ENCODE data around the gene AGMO.

AGMO gene

GRCh38 chr7:15561835-15562234, at the start of gene AGMO:
Gene AGMO, minus strand, starts transcription at chr7:15562015.
- Histone ChIP-seq H3K4me3 (IDR thresholded peaks at IDR 0.05; ENCODE audit: insufficient read depth, low read depth, low read length) (no peak within 1 kb of the TSS), H4K20me1 (ENCODE audit: insufficient read depth) (no peaks in the 10 kb centered on the region), H3K4me2 (no peak within 1 kb of the TSS), H3K27me3 (ENCODE audit: insufficient read depth, low read depth) (no peaks in the 10 kb centered on the region), H3K36me3 (ENCODE audit: insufficient read depth) (no peaks in the 10 kb centered on the region), H3K79me2 (ENCODE audit: insufficient read depth, low read depth) (no peaks in the 10 kb centered on the region), H2AFZ (ENCODE audit: low read depth) (no peak within 1 kb of the TSS), H3K9ac (no peak within 1 kb of the TSS), H3K4me1 (ENCODE audit: low read depth, poor library complexity, severe bottlenecking) (no peaks in the 10 kb centered on the region), H3K27ac (no peak within 1 kb of the TSS)
- TF ChIP-seq CTCF (conservative IDR thresholded peaks at IDR 0.05; ENCODE audit: low read depth, low read length), result no peak

GRCh38 chr7:15610503-15610902, 48.7 kb upstream of the AGMO start:
- Histone ChIP-seq H3K9ac (no peak overlapping the region), H3K27me3 (ENCODE audit: insufficient read depth, low read depth) (no peaks in the 10 kb centered on the region), H3K36me3 (ENCODE audit: insufficient read depth) (no peaks in the 10 kb centered on the region), H3K79me2 (ENCODE audit: insufficient read depth, low read depth) (no peaks in the 10 kb centered on the region), H3K27ac (no peak overlapping the region), H4K20me1 (ENCODE audit: insufficient read depth) (no peaks in the 10 kb centered on the region), H3K4me1 (ENCODE audit: low read depth, poor library complexity, severe bottlenecking) (no peaks in the 10 kb centered on the region), H3K4me3 (IDR thresholded peaks at IDR 0.05; ENCODE audit: insufficient read depth, low read depth, low read length) (no peak overlapping the region), H3K4me2 (no peak overlapping the region), H2AFZ (ENCODE audit: low read depth) (no peak overlapping the region)
- no peak for TF ChIP-seq CTCF (conservative IDR thresholded peaks at IDR 0.05; ENCODE audit: low read depth, low read length)

- no peaks in the 10 kb centered on the region for H4K20me1 ChIP-seq (ENCODE audit: insufficient read depth)
- no peak overlapping the region for H3K27ac ChIP-seq
- H3K9ac ChIP-seq, result no peak overlapping the region
- H3K27me3 ChIP-seq (ENCODE audit: insufficient read depth, low read depth), result no peaks in the 10 kb centered on the region
- TF ChIP-seq CTCF (conservative IDR thresholded peaks at IDR 0.05; ENCODE audit: low read depth, low read length), result no peak
- no peaks in the 10 kb centered on the region for H3K79me2 ChIP-seq (ENCODE audit: insufficient read depth, low read depth)
- H3K4me2 ChIP-seq, result no peak overlapping the region
- no peaks in the 10 kb centered on the region for H3K4me1 ChIP-seq (ENCODE audit: low read depth, poor library complexity, severe bottlenecking)
- H3K4me3 ChIP-seq (IDR thresholded peaks at IDR 0.05; ENCODE audit: insufficient read depth, low read depth, low read length), result no peak overlapping the region
- H2AFZ ChIP-seq (ENCODE audit: low read depth), result no peak overlapping the region
- no peaks in the 10 kb centered on the region for H3K36me3 ChIP-seq (ENCODE audit: insufficient read depth)
Measured at GRCh38 chr7:15609287-15609686, 47.5 kb upstream of the AGMO start.

- H3K79me2 ChIP-seq (ENCODE audit: insufficient read depth, low read depth), result no peaks in the 10 kb centered on the region
- TF ChIP-seq CTCF (conservative IDR thresholded peaks at IDR 0.05; ENCODE audit: low read depth, low read length), result no peak
- H3K27me3 ChIP-seq (ENCODE audit: insufficient read depth, low read depth), result no peaks in the 10 kb centered on the region
- no peaks in the 10 kb centered on the region for H4K20me1 ChIP-seq (ENCODE audit: insufficient read depth)
- H3K4me2 ChIP-seq, result no peak overlapping the region
- H3K4me1 ChIP-seq (ENCODE audit: low read depth, poor library complexity, severe bottlenecking), result no peaks in the 10 kb centered on the region
- no peak overlapping the region for H3K9ac ChIP-seq
- H3K36me3 ChIP-seq (ENCODE audit: insufficient read depth), result no peaks in the 10 kb centered on the region
- H3K27ac ChIP-seq, result no peak overlapping the region
- H3K4me3 ChIP-seq (IDR thresholded peaks at IDR 0.05; ENCODE audit: insufficient read depth, low read depth, low read length), result no peak overlapping the region
- no peak overlapping the region for H2AFZ ChIP-seq (ENCODE audit: low read depth)
Measured at GRCh38 chr7:15607529-15608210, 45.9 kb upstream of the AGMO start.
